ENCODE results near the gene FRMD8. TPM values are rescaled to one million over a fixed set of nuclear protein-coding genes. Genes with fewer than 3 reads are reported as not detected.

Gene FRMD8
- total and polyA plus RNA-seq, 2 donors (not counting 3 experiments of a cell fraction or from before 2014, with no cell fraction given) = 36.4 to 53.9 TPM

- BruUV-seq (replicated peaks) = no TSS peak
- H3K9me3 ChIP-seq (replicated peaks; ENCODE audit: control insufficient read depth, insufficient read depth, low read length) = no peaks in the 10 kb centered on the region
- FAIRE-seq = no peak
- intact Hi-C loops (cut with micrococcal nuclease) (no loop called here), dilution Hi-C loops (cut with MboI; ENCODE audit: extremely low pct_ligation_motif_present, low sequenced_read_pairs) (no loop called here)
- H3K4me3 ChIP-seq (replicated peaks in 1 of 3; ENCODE audit: insufficient read depth in 1 of 3, low read depth in 1 of 3, low read length in 3 of 3) = no peak overlapping the region
- H2AFZ ChIP-seq (ENCODE audit: low read depth, low read length) = no peak overlapping the region
- H4K20me1 ChIP-seq (replicated peaks; ENCODE audit: control insufficient read depth, extremely low read depth, insufficient read depth, low read length) = no peaks in the 10 kb centered on the region
- H3K9ac ChIP-seq (replicated peaks; ENCODE audit: extremely low read depth, insufficient read depth, low read length) = no peak overlapping the region
- POLR2A ChIA-PET = no interaction called here
- no peaks in the 10 kb centered on the region for H3K9me1 ChIP-seq (replicated peaks; ENCODE audit: control insufficient read depth, extremely low read depth, insufficient read depth, low read length)
- H3K79me2 ChIP-seq (ENCODE audit: control insufficient read depth, insufficient read depth, low read length) = peaks cover 2% of the 10 kb centered on the region
- H3K36me3 ChIP-seq (ENCODE audit: control insufficient read depth in 2 of 2, extremely low read depth in 1 of 2, insufficient read depth in 2 of 2, low read length in 2 of 2) = peaks cover 13 to 52% of the 10 kb centered on the region in 2 experiments
- no peaks in the 10 kb centered on the region for H3K27me3 ChIP-seq (ENCODE audit: control insufficient read depth in 2 of 2, insufficient read depth in 2 of 2, low read length in 2 of 2)
- CTCF ChIA-PET = no interaction called here
- DNase-seq (ENCODE audit: low read depth, low spot score) = no peak
- no peaks in the 10 kb centered on the region for H3K4me1 ChIP-seq (ENCODE audit: control insufficient read depth, extremely low read depth, insufficient read depth, low read length)
- no peak overlapping the region for H3K27ac ChIP-seq (ENCODE audit: insufficient read depth, low read depth, low read length)
- no peak for TF ChIP-seq MAX (IDR thresholded peaks at IDR 0.05; ENCODE audit: insufficient read depth, insufficient read length)
- TF ChIP-seq JUN (IDR thresholded peaks at IDR 0.05; ENCODE audit: borderline replicate concordance, insufficient read depth, insufficient read length, low read depth) = no peak
- TF ChIP-seq GATA2 (IDR thresholded peaks at IDR 0.05; ENCODE audit: insufficient read depth, insufficient read length, low read depth, low read length) = no peak
- no peak for TF ChIP-seq FOS (IDR thresholded peaks at IDR 0.05; ENCODE audit: borderline replicate concordance, insufficient read depth, low read length)
- TF ChIP-seq POLR2A (IDR thresholded peaks at IDR 0.05; ENCODE audit: low read depth, low read length) = no peak
- TF ChIP-seq POLR2AphosphoS5 (IDR thresholded peaks at IDR 0.05; ENCODE audit: insufficient read depth, low read depth, low read length) = no peak
- no peak for TF ChIP-seq CTCF (IDR thresholded peaks at IDR 0.05; ENCODE audit: extremely low read depth in 1 of 2, insufficient read depth in 1 of 2, low read depth in 1 of 2, low read length in 2 of 2)
- H3K4me2 ChIP-seq (ENCODE audit: insufficient read depth, low read length) = no peak overlapping the region
Measured at GRCh38 chr11:65399845-65400244, 13.4 kb downstream of the FRMD8 start.
